Vagina (tissue), 2 donors: ENCODE measurements around the gene FLNB.

Experiments
- POLR2A ChIP-seq, 2 donors: fragments of 450-650 bp; IDR thresholded peaks; one replicate each; pipeline ENCODE4 v1.6.1; 2017; ENCODE audit warnings: antibody characterized with exemption in 2 of 2, mild to moderate bottlenecking in 2 of 2, moderate library complexity in 2 of 2
- POLR2AphosphoS5 ChIP-seq, 2 donors: sonication (generic); formaldehyde crosslinking; IDR thresholded peaks; one replicate each; pipeline ENCODE4 v1.9.0; 2017; ENCODE audit warnings: antibody characterized with exemption in 2 of 2, mild to moderate bottlenecking in 2 of 2, low read depth in 1 of 2; ENCODE audit not compliant: insufficient read depth in 1 of 2
- TF ChIP-seq, protein P1 (sequence below), 3 experiments: fragments of 450-650 bp in 2 of 3; fragments of 200-600 bp in 1 of 3; sonication (generic) in 1 of 3; IDR thresholded peaks; one replicate each; pipeline ENCODE4 v1.5.1; 2017 to 2019; ENCODE audit warnings: antibody characterized with exemption in 3 of 3, mild to moderate bottlenecking in 2 of 3, moderate library complexity in 2 of 3

DNA sequence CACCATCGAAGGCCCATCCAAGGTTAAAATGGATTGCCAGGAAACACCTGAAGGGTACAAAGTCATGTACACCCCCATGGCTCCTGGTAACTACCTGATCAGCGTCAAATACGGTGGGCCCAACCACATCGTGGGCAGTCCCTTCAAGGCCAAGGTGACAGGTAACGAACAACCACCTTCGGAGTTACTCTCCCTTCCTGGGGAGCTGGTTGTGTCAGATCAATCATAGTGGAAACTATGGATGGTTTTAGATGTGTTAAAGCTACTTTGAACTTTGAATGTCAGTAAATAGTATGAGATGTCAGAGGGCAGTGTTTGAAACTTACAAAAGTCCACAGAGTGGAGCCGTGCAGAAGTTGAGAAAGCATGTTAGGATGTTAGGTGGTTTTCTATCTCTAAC lies 160.3 kb downstream of the FLNB start:
- TF ChIP-seq POLR2AphosphoS5 (IDR thresholded peaks at IDR 0.05; ENCODE audit: insufficient read depth in 1 of 2, low read depth in 1 of 2) (no peak), POLR2A (IDR thresholded peaks at IDR 0.05) (no peak)
- TF ChIP-seq, protein P1, sequence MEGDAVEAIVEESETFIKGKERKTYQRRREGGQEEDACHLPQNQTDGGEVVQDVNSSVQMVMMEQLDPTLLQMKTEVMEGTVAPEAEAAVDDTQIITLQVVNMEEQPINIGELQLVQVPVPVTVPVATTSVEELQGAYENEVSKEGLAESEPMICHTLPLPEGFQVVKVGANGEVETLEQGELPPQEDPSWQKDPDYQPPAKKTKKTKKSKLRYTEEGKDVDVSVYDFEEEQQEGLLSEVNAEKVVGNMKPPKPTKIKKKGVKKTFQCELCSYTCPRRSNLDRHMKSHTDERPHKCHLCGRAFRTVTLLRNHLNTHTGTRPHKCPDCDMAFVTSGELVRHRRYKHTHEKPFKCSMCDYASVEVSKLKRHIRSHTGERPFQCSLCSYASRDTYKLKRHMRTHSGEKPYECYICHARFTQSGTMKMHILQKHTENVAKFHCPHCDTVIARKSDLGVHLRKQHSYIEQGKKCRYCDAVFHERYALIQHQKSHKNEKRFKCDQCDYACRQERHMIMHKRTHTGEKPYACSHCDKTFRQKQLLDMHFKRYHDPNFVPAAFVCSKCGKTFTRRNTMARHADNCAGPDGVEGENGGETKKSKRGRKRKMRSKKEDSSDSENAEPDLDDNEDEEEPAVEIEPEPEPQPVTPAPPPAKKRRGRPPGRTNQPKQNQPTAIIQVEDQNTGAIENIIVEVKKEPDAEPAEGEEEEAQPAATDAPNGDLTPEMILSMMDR (IDR thresholded peaks at IDR 0.05), result no peak
